Sigmoid colon (tissue), 7 donors: ENCODE results near the gene CNTN1. TPM values are rescaled to one million over a fixed set of nuclear protein-coding genes. Genes with fewer than 3 reads are reported as not detected.
A peak's percentile ranks its signal among the peaks of the same experiment; 100 is the strongest.

Experiments
- DNase-seq: peaks from one replicate; pipeline ENCODE4 v3.0.0-alpha.2; 2019
- H3K27ac ChIP-seq, 4 donors: fragments of 200-600 bp; sonication (generic); one replicate each; pipeline ENCODE4 v1.5.1; 2016 to 2019; ENCODE audit warnings: mild to moderate bottlenecking in 1 of 4
- H3K27me3 ChIP-seq, 3 donors: fragments of 200-600 bp; sonication (generic); one replicate each; pipeline ENCODE4 v1.5.1; 2019; ENCODE audit warnings: mild to moderate bottlenecking in 1 of 3
- H3K36me3 ChIP-seq, 4 donors: fragments of 200-600 bp; sonication (generic); one replicate each; pipeline ENCODE4 v1.5.1; 2016 to 2019
- H3K4me1 ChIP-seq, 4 donors: fragments of 200-600 bp; sonication (generic); one replicate each; pipeline ENCODE4 v1.5.1; 2017 to 2019
- H3K4me3 ChIP-seq, 4 donors: fragments of 200-600 bp; sonication (generic); one replicate each; pipeline ENCODE4 v1.5.1; 2017 to 2019; ENCODE audit warnings: mild to moderate bottlenecking in 2 of 4, moderate library complexity in 1 of 4
- H3K9me3 ChIP-seq, 4 donors: fragments of 200-600 bp in 3 of 4; sonication (generic) in 3 of 4; one replicate each; pipeline versions ENCODE4 v1.5.1 to v1.6.1; 2013 to 2019
- CTCF ChIP-seq, 4 experiments: fragments of 450-650 bp in 3 of 4; fragments of 200-600 bp in 1 of 4; IDR thresholded peaks; one replicate each; pipeline ENCODE4 v1.5.1; 2016 to 2019; ENCODE audit warnings: antibody characterized with exemption in 4 of 4, mild to moderate bottlenecking in 3 of 4, moderate library complexity in 2 of 4
- EP300 ChIP-seq, 4 donors: sonication (generic); formaldehyde crosslinking; IDR thresholded peaks; one replicate each; pipeline ENCODE4 v1.6.1; 2017; ENCODE audit warnings: antibody characterized with exemption in 4 of 4
- POLR2A ChIP-seq, 2 donors: fragments of 450-650 bp; IDR thresholded peaks; one replicate each; pipeline ENCODE4 v1.6.1; 2016; ENCODE audit warnings: antibody characterized with exemption in 2 of 2, mild to moderate bottlenecking in 2 of 2, moderate library complexity in 2 of 2
- POLR2AphosphoS5 ChIP-seq, 4 donors: sonication (generic); formaldehyde crosslinking; IDR thresholded peaks; one replicate each; pipeline ENCODE4 v1.6.1; 2017; ENCODE audit warnings: antibody characterized with exemption in 4 of 4
- WGBS, 2 donors: extraction: QIAGEN DNeasy Blood & Tissue Kit; methylation state at CpG; one replicate each; pipeline ENCODE4 v1.1.7; 2013; 5-methylcytosine and 5-hydroxymethylcytosine counted together
- intact Hi-C: fragments of 100-400 bp; cut with DNase I; formaldehyde crosslinking; loops from one replicate; pipeline ENCODE4 v1.15.1; 2023
- polyA plus RNA-seq, 3 donors: library from polyadenylated mRNA; stranded (reverse); fragments of 200-250 nt; gene quantifications; one replicate each; pipeline ENCODE4 v1.2.3, GENCODE V29; 2013
- total RNA-seq, 4 donors: library from RNA; depleted of rRNA; stranded (reverse); fragments of >200 nt; gene quantifications; one replicate each; pipeline ENCODE4 v1.1.0, GENCODE V29; 2016
- donor health status: healthy with polysubstance abuse.
- donor health status: Bipolar disorder and iron deficiency.
- donor health status: healthy.

Gene CNTN1
- total and polyA plus RNA-seq, 7 donors, result 0.46 to 23.2 (median 5.9) TPM

GRCh38 chr12:41034686-41035085, 342.4 kb downstream of the CNTN1 start:
- Histone ChIP-seq H3K27ac (no peak overlapping the region), H3K9me3 (no peaks in the 10 kb centered on the region), H3K4me3 (no peak overlapping the region), H3K27me3 (no peaks in the 10 kb centered on the region), H3K36me3 (no peaks in the 10 kb centered on the region), H3K4me1 (peaks cover 0 to 10% (median 6%) of the 10 kb centered on the region in 4 donors)
- intact Hi-C loops, result no loop called here
- DNase-seq, result no peak
- TF ChIP-seq CTCF (IDR thresholded peaks at IDR 0.05) (no peak), POLR2A (IDR thresholded peaks at IDR 0.05) (no peak), POLR2AphosphoS5 (IDR thresholded peaks at IDR 0.05) (no peak)
- 14 to 58% methylated on average over 1 of the region's 1 CpG for WGBS, 2 donors

DNA sequence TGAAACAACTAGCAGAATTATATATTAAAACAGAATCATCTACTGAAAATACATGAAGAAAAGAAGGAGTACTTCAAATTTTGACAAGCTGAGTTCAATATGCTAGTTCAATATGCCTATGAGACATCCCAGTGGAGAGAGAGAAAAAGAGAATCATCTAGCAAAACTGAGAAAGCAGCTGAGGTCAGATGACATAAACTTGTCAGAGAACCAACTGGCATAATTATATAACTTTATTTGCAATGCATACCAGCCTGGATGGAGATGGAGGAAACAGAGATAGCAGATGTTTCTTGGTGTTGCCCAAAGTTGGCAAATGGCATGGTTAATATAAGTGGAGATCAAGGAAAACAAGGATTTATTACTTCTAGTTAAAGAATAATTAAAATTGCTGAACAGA, 347.2 kb downstream of the CNTN1 start:
- intact Hi-C loops, result no loop called here
- Histone ChIP-seq H3K27ac (no peak overlapping the region), H3K27me3 (no peaks in the 10 kb centered on the region), H3K36me3 (no peaks in the 10 kb centered on the region), H3K4me3 (no peak overlapping the region), H3K9me3 (no peaks in the 10 kb centered on the region), H3K4me1 (peaks cover 0 to 6% (median 5%) of the 10 kb centered on the region in 4 donors)
- TF ChIP-seq CTCF (IDR thresholded peaks at IDR 0.05), result no peak
- no peak for TF ChIP-seq POLR2A (IDR thresholded peaks at IDR 0.05)
- no peak for TF ChIP-seq EP300 (IDR thresholded peaks at IDR 0.05)
- TF ChIP-seq POLR2AphosphoS5 (IDR thresholded peaks at IDR 0.05), result no peak
- DNase-seq, result no peak

DNA sequence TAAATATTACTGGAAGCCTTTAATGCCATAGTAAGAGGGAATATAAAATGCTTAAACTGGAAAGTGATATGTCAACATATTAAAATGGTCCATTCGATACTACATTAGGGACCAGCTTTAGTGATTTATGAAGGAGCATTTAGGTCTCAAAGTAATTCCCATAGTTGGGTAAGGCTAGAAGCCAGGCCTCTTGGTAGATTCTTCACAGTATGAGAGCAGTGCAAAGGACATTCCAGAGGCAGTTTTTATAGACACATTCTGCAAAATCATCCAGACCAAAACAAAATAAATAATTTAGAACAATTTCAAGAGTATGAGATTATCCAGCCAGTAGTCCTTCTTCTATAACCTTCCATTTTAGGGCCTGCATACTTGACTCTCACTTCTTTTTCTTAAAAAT, 353.3 kb downstream of the CNTN1 start:
- peaks cover 0 to 25% (median 15%) of the 10 kb centered on the region in 4 donors for H3K4me1 ChIP-seq
- 74 to 83% methylated on average over 1 of the region's 1 CpG for WGBS, 2 donors
- no peak for DNase-seq
- no peaks in the 10 kb centered on the region for H3K36me3 ChIP-seq
- H3K27me3 ChIP-seq, result no peaks in the 10 kb centered on the region
- no peak overlapping the region for H3K4me3 ChIP-seq
- intact Hi-C loops, result no loop called here
- peak overlapping the region; percentile 9 to 67 (median 59) for H3K27ac ChIP-seq
- no peak for TF ChIP-seq CTCF (IDR thresholded peaks at IDR 0.05)
- TF ChIP-seq POLR2AphosphoS5 (IDR thresholded peaks at IDR 0.05), result peak in 2 of 4 donors; percentile 45 to 57
- H3K9me3 ChIP-seq, result no peaks in the 10 kb centered on the region

GRCh38 chr12:41049033-41049432, 356.8 kb downstream of the CNTN1 start:
- 30 to 60% methylated on average over 2 of the region's 2 CpGs for WGBS, 2 donors
- DNase-seq, result no peak
- H3K36me3 ChIP-seq, result no peaks in the 10 kb centered on the region
- no peak overlapping the region for H3K4me3 ChIP-seq
- intact Hi-C loops, result no loop called here
- H3K4me1 ChIP-seq, result peaks cover 0 to 39% (median 24%) of the 10 kb centered on the region in 4 donors
- no peaks in the 10 kb centered on the region for H3K9me3 ChIP-seq
- no peak for TF ChIP-seq EP300 (IDR thresholded peaks at IDR 0.05)
- no peak for TF ChIP-seq POLR2A (IDR thresholded peaks at IDR 0.05)
- TF ChIP-seq CTCF (IDR thresholded peaks at IDR 0.05), result no peak
- H3K27ac ChIP-seq, result peak overlapping the region in 2 of 4 donors; percentile 12 to 21
- no peaks in the 10 kb centered on the region for H3K27me3 ChIP-seq

DNA sequence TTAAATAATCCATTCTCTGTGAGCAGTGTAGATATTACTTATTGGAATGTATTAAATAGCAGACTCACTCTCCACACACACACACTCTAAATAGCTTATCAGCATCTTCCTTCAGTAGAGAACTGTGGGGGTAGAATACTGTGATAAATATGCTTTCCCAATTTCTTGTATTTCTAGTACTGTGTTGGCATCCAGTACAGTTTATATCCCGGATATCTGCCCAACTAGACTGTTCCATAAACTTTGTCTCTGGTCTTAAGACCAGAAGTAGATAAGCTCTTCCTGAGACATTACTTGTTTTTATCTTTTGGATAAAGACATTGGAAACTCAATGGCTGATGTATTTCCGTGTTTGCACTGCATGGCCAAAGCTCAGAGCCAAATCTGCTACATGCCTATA, 359.7 kb downstream of the CNTN1 start:
- Histone ChIP-seq H3K4me3 (no peak overlapping the region), H3K36me3 (no peaks in the 10 kb centered on the region), H3K9me3 (no peaks in the 10 kb centered on the region), H3K27ac (no peak overlapping the region), H3K27me3 (no peaks in the 10 kb centered on the region), H3K4me1 (peaks cover 0 to 32% (median 22%) of the 10 kb centered on the region in 4 donors)
- WGBS, 2 donors, result 59 to 67% methylated on average over 2 of the region's 2 CpGs
- TF ChIP-seq POLR2A (IDR thresholded peaks at IDR 0.05) (no peak), EP300 (IDR thresholded peaks at IDR 0.05) (no peak), POLR2AphosphoS5 (IDR thresholded peaks at IDR 0.05) (no peak), CTCF (IDR thresholded peaks at IDR 0.05) (no peak)
- no peak for DNase-seq
- intact Hi-C loops, result loop anchor here (5.0 kb wide), 1 partner anchor 135 kb away; the partner anchor contains the start of gene PDZRN4
